Keratinocyte (primary cell): Measurements from ENCODE around the gene TSR1. TPM values are rescaled to one million over a fixed set of nuclear protein-coding genes. Genes with fewer than 3 reads are reported as not detected.

ENCODE experiments used
- DNase-seq: peaks from one replicate; pipeline ENCODE4 v3.0.0-alpha.2; 2011; ENCODE audit warnings: low read depth, missing footprints, low spot score
- FAIRE-seq: peaks from 2 replicates; lab custom pipeline; 2011; peaks lifted over from hg19 to GRCh38; lab: Jason Lieb, UNC
- H2AFZ ChIP-seq: 2 replicates; pipeline ENCODE4 v1.6.0; 2012; ENCODE audit warnings: low read length, control low read depth, inconsistent platforms; ENCODE audit not compliant: control insufficient read depth
- H3K27ac ChIP-seq: 2 replicates; pipeline ENCODE4 v1.5.1; 2011; ENCODE audit warnings: low read length; ENCODE audit not compliant: control insufficient read depth, insufficient read depth
- H3K27me3 ChIP-seq: 3 replicates; pipeline ENCODE4 v1.6.0; 2011; ENCODE audit warnings: low read length; ENCODE audit not compliant: control insufficient read depth, insufficient read depth; ENCODE audit errors: extremely low read depth
- H3K36me3 ChIP-seq, 2 experiments: 2 replicates in 1 of 2; 3 replicates in 1 of 2; pipeline ENCODE4 v1.5.1; 2011; ENCODE audit warnings: low read length in 2 of 2, mild to moderate bottlenecking in 1 of 2; ENCODE audit not compliant: control insufficient read depth in 2 of 2, insufficient read depth in 2 of 2; ENCODE audit errors: extremely low read depth in 1 of 2
- H3K4me1 ChIP-seq: 3 replicates; pipeline ENCODE4 v1.5.1; 2011; ENCODE audit warnings: low read length; ENCODE audit not compliant: control insufficient read depth, insufficient read depth; ENCODE audit errors: extremely low read depth
- H3K4me2 ChIP-seq: 3 replicates; pipeline ENCODE4 v1.6.0; 2011; ENCODE audit warnings: low read depth, low read length; ENCODE audit not compliant: control insufficient read depth, insufficient read depth; ENCODE audit errors: extremely low read depth
- H3K4me3 ChIP-seq, 3 experiments: fragments of 200-600 bp in 1 of 3; sonication (generic) in 1 of 3; 2 replicates in 2 of 3; 3 replicates in 1 of 3; pipeline ENCODE4 v1.5.1; 2011 to 2016; ENCODE audit warnings: low read length in 3 of 3, mild to moderate bottlenecking in 3 of 3, control low read depth in 2 of 3, inconsistent platforms in 1 of 3, low read depth in 1 of 3, mixed read lengths in 1 of 3, mixed run types in 1 of 3, moderate library complexity in 1 of 3; ENCODE audit not compliant: control insufficient read depth in 2 of 3, insufficient read depth in 2 of 3; ENCODE audit errors: extremely low read depth in 1 of 3
- H3K79me2 ChIP-seq: 2 replicates; pipeline ENCODE4 v1.6.0; 2012; ENCODE audit warnings: low read length; ENCODE audit not compliant: control insufficient read depth, insufficient read depth
- H3K9ac ChIP-seq: 3 replicates; pipeline ENCODE4 v1.6.0; 2011; ENCODE audit warnings: low read length; ENCODE audit not compliant: control insufficient read depth, insufficient read depth; ENCODE audit errors: extremely low read depth
- H3K9me1 ChIP-seq: 3 replicates; pipeline ENCODE4 v1.6.0; 2011; ENCODE audit warnings: low read length; ENCODE audit not compliant: control insufficient read depth, insufficient read depth; ENCODE audit errors: extremely low read depth
- H3K9me3 ChIP-seq: 2 replicates; pipeline ENCODE4 v1.5.1; 2012; ENCODE audit warnings: low read depth, low read length; ENCODE audit not compliant: control insufficient read depth
- H4K20me1 ChIP-seq: 3 replicates; pipeline ENCODE4 v1.6.0; 2011; ENCODE audit warnings: low read length; ENCODE audit not compliant: control insufficient read depth, insufficient read depth; ENCODE audit errors: extremely low read depth
- CTCF ChIP-seq, 3 experiments: IDR thresholded peaks in 1 of 3; conservative IDR thresholded peaks in 1 of 3; optimal IDR thresholded peaks in 1 of 3; 2 replicates in 2 of 3; 3 replicates in 1 of 3; pipeline versions ENCODE3 to v1.5.1; 2011; ENCODE audit warnings: low read length in 3 of 3, mild to moderate bottlenecking in 3 of 3, moderate library complexity in 2 of 3, control low read depth in 1 of 3, inconsistent platforms in 1 of 3; ENCODE audit not compliant: insufficient read depth in 2 of 3; ENCODE audit errors: extremely low read depth in 1 of 3
- EZH2 ChIP-seq: IDR thresholded peaks from one replicate; pipeline ENCODE4 v1.6.1; 2012; ENCODE audit warnings: inconsistent platforms, mild to moderate bottlenecking, low read length, moderate library complexity
- dilution Hi-C: fragments of 300-500 bp; cut with MboI; formaldehyde crosslinking; loops from one replicate; pipeline ENCODE4 v1.7.0; 2020; ENCODE audit warnings: low sequenced_read_pairs; ENCODE audit not compliant: extremely low pct_ligation_motif_present
- polyA plus RNA-seq, 5 experiments: library from polyadenylated mRNA; depleted of rRNA in 3 of 5; stranded (reverse) in 3 of 5; stranded (forward) in 1 of 5; unstranded in 1 of 5; fragments of >200 nt; gene quantifications; 1 replicate in 1 of 5; 2 replicates in 3 of 5; 3 replicates in 1 of 5; pipeline versions ENCODE4 v1.2.1 to v1.2.3, GENCODE V29; 2011 to 2012; ENCODE audit warnings: missing spikeins in 2 of 5, low read depth in 1 of 5, low replicate concordance in 1 of 5

The TSR1 gene
- polyA plus RNA-seq, 1 donor (not counting 4 experiments of a cell fraction or from before 2014, with no cell fraction given) = 17.1 TPM

- Histone ChIP-seq H3K27me3 (no peaks in the 10 kb centered on the region), H3K79me2 (no peaks in the 10 kb centered on the region), H3K9me3 (no peaks in the 10 kb centered on the region), H3K4me1 (peaks cover 2% of the 10 kb centered on the region), H3K9me1 (no peaks in the 10 kb centered on the region), H3K4me3 (no peak overlapping the region), H2AFZ (no peak overlapping the region), H4K20me1 (no peaks in the 10 kb centered on the region), H3K27ac (no peak overlapping the region), H3K36me3 (peaks cover 15 to 20% of the 10 kb centered on the region in 2 experiments), H3K4me2 (no peak overlapping the region), H3K9ac (no peak overlapping the region)
- no peak for FAIRE-seq
- dilution Hi-C loops = no loop called here
- DNase-seq = no peak
- TF ChIP-seq EZH2 (no peak), CTCF (optimal IDR thresholded peaks at IDR 0.05 in 1 of 3, IDR thresholded peaks at IDR 0.05 in 1 of 3, conservative IDR thresholded peaks at IDR 0.05 in 1 of 3; ENCODE audit: extremely low read depth in 1 of 3, insufficient read depth in 2 of 3, low read length in 3 of 3) (no peak)
Observed at GRCh38 chr17:2380950-2381649, 44.8 kb upstream of the TSR1 start.

GRCh38 chr17:2380226-2380922, 44.1 kb upstream of the TSR1 start:
- Histone ChIP-seq H3K27me3 (no peaks in the 10 kb centered on the region), H3K4me3 (no peak overlapping the region), H3K27ac (no peak overlapping the region), H3K4me1 (peaks cover 2% of the 10 kb centered on the region), H2AFZ (no peak overlapping the region), H3K4me2 (no peak overlapping the region), H4K20me1 (no peaks in the 10 kb centered on the region), H3K9me1 (no peaks in the 10 kb centered on the region), H3K36me3 (peaks cover 14 to 15% of the 10 kb centered on the region in 2 experiments), H3K9ac (no peak overlapping the region), H3K9me3 (no peaks in the 10 kb centered on the region), H3K79me2 (no peaks in the 10 kb centered on the region)
- FAIRE-seq (no peak), DNase-seq (no peak)
- TF ChIP-seq EZH2 (no peak), CTCF (optimal IDR thresholded peaks at IDR 0.05 in 1 of 3, IDR thresholded peaks at IDR 0.05 in 1 of 3, conservative IDR thresholded peaks at IDR 0.05 in 1 of 3; ENCODE audit: extremely low read depth in 1 of 3, insufficient read depth in 2 of 3, low read length in 3 of 3) (no peak)
- dilution Hi-C loops = no loop called here
